HG02938 (cell line): Measurements from ENCODE around the gene TRNT1.

Experiments used
- ATAC-seq: cut with Tn5 transposase; IDR thresholded peaks from one replicate; pipeline ENCODE4 v1.9.1; 2021; ENCODE audit warnings: mild to moderate bottlenecking, moderate library complexity; ENCODE audit not compliant: unreplicated experiment

TRNT1 gene

GRCh38 chr3:3126477-3127431, at the start of gene TRNT1:
Gene TRNT1, plus strand, starts transcription at chr3:3126940. Its CDS starts 2,101 bp downstream, at chr3:3129041.
- ATAC-seq = peak; percentile 85

GRCh38 chr3:3080309-3080708, 46.4 kb upstream of the TRNT1 start:
- ATAC-seq = no peak

- ATAC-seq = peak; percentile 37
Observed at GRCh38 chr3:3081381-3082233, 45.1 kb upstream of the TRNT1 start.

- ATAC-seq = peak; percentile 51
Observed at GRCh38 chr3:3082234-3082924, 44.4 kb upstream of the TRNT1 start.

- no peak for ATAC-seq
Observed at GRCh38 chr3:3084890-3085289, 41.9 kb upstream of the TRNT1 start.

GRCh38 chr3:3085782-3086181, 41.0 kb upstream of the TRNT1 start:
- peak; percentile 39 for ATAC-seq

GRCh38 chr3:3086239-3086638, 40.5 kb upstream of the TRNT1 start:
- no peak for ATAC-seq

- no peak for ATAC-seq
Observed at GRCh38 chr3:3087279-3087678, 39.5 kb upstream of the TRNT1 start.

- no peak for ATAC-seq
Observed at GRCh38 chr3:3087716-3088465, 38.8 kb upstream of the TRNT1 start.

- ATAC-seq = peak; percentile 92
Observed at GRCh38 chr3:3089017-3089416, 37.7 kb upstream of the TRNT1 start.

- no peak for ATAC-seq
Observed at GRCh38 chr3:3097958-3098357, 28.8 kb upstream of the TRNT1 start.

GRCh38 chr3:3101660-3102458, 24.9 kb upstream of the TRNT1 start:
- ATAC-seq = peak; percentile 45

- no peak for ATAC-seq
Observed at GRCh38 chr3:3102751-3103150, 24.0 kb upstream of the TRNT1 start.

GRCh38 chr3:3105246-3105645, 21.5 kb upstream of the TRNT1 start:
- ATAC-seq = no peak

GRCh38 chr3:3105815-3106214, 20.9 kb upstream of the TRNT1 start:
- ATAC-seq = no peak

- no peak for ATAC-seq
Observed at GRCh38 chr3:3107181-3107580, 19.6 kb upstream of the TRNT1 start.

GRCh38 chr3:3107858-3108257, 18.9 kb upstream of the TRNT1 start:
- ATAC-seq = no peak

GRCh38 chr3:3109407-3110298, 17.1 kb upstream of the TRNT1 start:
- peak; percentile 71 for ATAC-seq

- peak; percentile 67 for ATAC-seq
Observed at GRCh38 chr3:3110299-3110630, 16.5 kb upstream of the TRNT1 start, which contains the start of gene IL5RA. Gene IL5RA, minus strand, starts transcription at chr3:3110374. Its CDS starts 5,390 bp downstream, at chr3:3104984.
